K562 (cell line): ENCODE results near the gene KCP. TPM values are rescaled to one million over a fixed set of nuclear protein-coding genes. Genes with fewer than 3 reads are reported as not detected.

Experiments used
- BCL6 ChIP-seq: fragments of 250-450 bp; sonication (Bioruptor Pico); IDR thresholded peaks from 2 replicates; pipeline ENCODE4 v1.4.0; 2020
- DACH1 ChIP-seq: fragments of 450-650 bp; IDR thresholded peaks from 2 replicates; pipeline ENCODE4 v1.6.1; 2018; ENCODE audit not compliant: partially characterized antibody
- E2F3 ChIP-seq: fragments of 250-450 bp; sonication (Bioruptor Pico); IDR thresholded peaks from 2 replicates; pipeline ENCODE4 v1.4.0; 2020; ENCODE audit warnings: mild to moderate bottlenecking
- FIP1L1 ChIP-seq: fragments of 200-400 bp; formaldehyde crosslinking; IDR thresholded peaks from 2 replicates; pipeline ENCODE4 v1.6.1; 2018; ENCODE audit warnings: mild to moderate bottlenecking, low read depth, low read length; ENCODE audit not compliant: poor library complexity, severe bottlenecking
- FOXJ2 ChIP-seq: fragments of 200-800 bp; sonication (Bioruptor generic); IDR thresholded peaks from 2 replicates; pipeline ENCODE4 v1.6.1; 2016; ENCODE audit warnings: missing genetic modification characterization, missing compliant biosample characterization
- FOXO4 ChIP-seq: fragments of 450-650 bp; formaldehyde crosslinking; IDR thresholded peaks from 2 replicates; pipeline ENCODE4 v1.4.0; 2020; ENCODE audit warnings: mild to moderate bottlenecking, moderate library complexity
- LCOR ChIP-seq: sonication (generic); formaldehyde crosslinking; IDR thresholded peaks from 2 replicates; pipeline ENCODE4 v1.8.0; 2022; ENCODE audit warnings: mild to moderate bottlenecking, missing genetic modification reagents
- OTX1 ChIP-seq: fragments of 450-650 bp; formaldehyde crosslinking; IDR thresholded peaks from 2 replicates; pipeline ENCODE4 v1.4.0; 2022; ENCODE audit warnings: mild to moderate bottlenecking
- POLR2A ChIP-seq: fragments of 450-650 bp; conservative IDR thresholded peaks from 2 replicates; pipeline ENCODE4 v1.6.1; 2016
- RFX7 ChIP-seq: fragments of 250-450 bp; sonication (Bioruptor Pico); IDR thresholded peaks from 2 replicates; pipeline ENCODE4 v1.5.1; 2021; ENCODE audit warnings: mild to moderate bottlenecking
- TCF15 ChIP-seq: fragments of 250-450 bp; sonication (Bioruptor Pico); IDR thresholded peaks from 2 replicates; pipeline ENCODE4 v1.8.0; 2022; ENCODE audit warnings: moderate library complexity, mild to moderate bottlenecking, inconsistent platforms
- THRA ChIP-seq: fragments of 450-650 bp; IDR thresholded peaks from 2 replicates; pipeline ENCODE4 v1.6.1; 2017; ENCODE audit warnings: mild to moderate bottlenecking, moderate library complexity
- ZBTB8A ChIP-seq: fragments of 450-650 bp; IDR thresholded peaks from 2 replicates; pipeline ENCODE4 v1.6.1; 2018; ENCODE audit warnings: mild to moderate bottlenecking, moderate library complexity; ENCODE audit not compliant: partially characterized antibody
- ZNF408 ChIP-seq: fragments of 250-450 bp; sonication (Bioruptor Pico); IDR thresholded peaks from 2 replicates; pipeline ENCODE4 v1.4.0; 2020; ENCODE audit warnings: low read depth, mild to moderate bottlenecking, moderate library complexity
- ZNF609 ChIP-seq: sonication (generic); formaldehyde crosslinking; IDR thresholded peaks from 2 replicates; pipeline ENCODE4 v1.8.1; 2023; ENCODE audit warnings: missing genetic modification reagents, mild to moderate bottlenecking, borderline replicate concordance
- polyA plus RNA-seq, 8 experiments: library from polyadenylated mRNA; depleted of rRNA in 4 of 8; stranded (reverse) in 5 of 8; unstranded in 3 of 8; fragments of >200 nt; fragmentation: Nextera tagmentation in 2 of 8; fragmentation: Illumina TruSeq in 1 of 8; extraction: Ambion mirVana in 2 of 8; extraction: Trizol in 1 of 8; gene quantifications; 2 replicates each; pipeline versions ENCODE4 v1.2.1 to v1.2.3, GENCODE V29; 2011 to 2014; ENCODE audit warnings: inconsistent platforms in 1 of 8, missing spikeins in 1 of 8
- total RNA-seq, 7 experiments: library from RNA; depleted of rRNA in 6 of 7; stranded (reverse); fragments of >200 nt in 6 of 7; fragmentation: Illumina TruSeq in 2 of 7; extraction: Trizol in 2 of 7; gene quantifications; 2 replicates each; pipeline versions ENCODE4 v1.2.1 to v1.2.3, GENCODE V29; 2011 to 2021; ENCODE audit warnings: low replicate concordance in 1 of 7
- TF ChIP-seq, protein P1 (sequence below): fragments of 450-650 bp; formaldehyde crosslinking; IDR thresholded peaks from 2 replicates; pipeline ENCODE4 v1.4.0; 2022; ENCODE audit warnings: mild to moderate bottlenecking, moderate library complexity

Gene KCP
- total and polyA plus RNA-seq, 9 of the 15 experiments (the other 6 are each of a cell fraction or from before 2014, with no cell fraction given), result 0.06 to 0.17 (median 0.12) TPM; not detected in 3

GRCh38 chr7:128860158-128861073 is 50.1 kb downstream of the KCP start (continued):
- peak; percentile 23; the same call in 1 of the 2 replicates for TF ChIP-seq ZNF609 (CRISPR knock-in tag)
- no peak for TF ChIP-seq THRA
- TF ChIP-seq OTX1 (CRISPR knock-in tag), result peak; percentile 98
- no peak for TF ChIP-seq ZBTB8A
- no peak for TF ChIP-seq ZNF408 (CRISPR knock-in tag)
- no peak for TF ChIP-seq TCF15 (CRISPR knock-in tag)
- TF ChIP-seq FIP1L1, result no peak
- peak; percentile 12; the same call in 1 of the 2 replicates for TF ChIP-seq E2F3 (CRISPR knock-in tag)
- no peak for TF ChIP-seq BCL6
- no peak for TF ChIP-seq FOXJ2
- peak; percentile 93 for TF ChIP-seq LCOR (CRISPR knock-in tag)
- TF ChIP-seq RFX7, result no peak
- TF ChIP-seq, protein P1, sequence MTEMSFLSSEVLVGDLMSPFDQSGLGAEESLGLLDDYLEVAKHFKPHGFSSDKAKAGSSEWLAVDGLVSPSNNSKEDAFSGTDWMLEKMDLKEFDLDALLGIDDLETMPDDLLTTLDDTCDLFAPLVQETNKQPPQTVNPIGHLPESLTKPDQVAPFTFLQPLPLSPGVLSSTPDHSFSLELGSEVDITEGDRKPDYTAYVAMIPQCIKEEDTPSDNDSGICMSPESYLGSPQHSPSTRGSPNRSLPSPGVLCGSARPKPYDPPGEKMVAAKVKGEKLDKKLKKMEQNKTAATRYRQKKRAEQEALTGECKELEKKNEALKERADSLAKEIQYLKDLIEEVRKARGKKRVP (CRISPR knock-in tag), result 0 out of 2 replicates have a peak, but pooled peaks have one; percentile 23
- peak; percentile 72 for TF ChIP-seq POLR2A
- peak; percentile 18; the same call in 1 of the 2 replicates for TF ChIP-seq FOXO4
- peak; percentile 92 for TF ChIP-seq DACH1
